CD14-positive monocyte (primary cell): ENCODE results near the gene ATG10. TPM values are rescaled to one million over a fixed set of nuclear protein-coding genes. Genes with fewer than 3 reads are reported as not detected.

ENCODE experiments used
- DNase-seq, 3 donors: peaks; one replicate each; pipeline ENCODE4 v3.0.0-alpha.2; 2011 to 2022
- H2AFZ ChIP-seq: 2 replicates; pipeline ENCODE4 v1.6.0; 2012; ENCODE audit warnings: mild to moderate bottlenecking, low read depth, low read length, inconsistent platforms; ENCODE audit not compliant: insufficient read depth, poor library complexity, severe bottlenecking
- H3K27ac ChIP-seq, 2 donors: 1 replicate in 1 of 2; 2 replicates in 1 of 2; pipeline ENCODE4 v1.5.1; 2012 to 2013; ENCODE audit warnings: low read length in 2 of 2, control low read depth in 1 of 2, inconsistent platforms in 1 of 2, low read depth in 1 of 2, mild to moderate bottlenecking in 1 of 2
- H3K27me3 ChIP-seq, 2 donors: one replicate each; pipeline versions ENCODE4 v1.6.0 to v1.6.1; 2011 to 2013; ENCODE audit warnings: low read length in 2 of 2; ENCODE audit not compliant: control insufficient read depth in 2 of 2, insufficient read depth in 2 of 2
- H3K36me3 ChIP-seq, 2 donors: replicated peaks in 1 of 2; 1 replicate in 1 of 2; 2 replicates in 1 of 2; pipeline versions ENCODE4 v1.5.1 to v1.6.1; 2012 to 2013; ENCODE audit warnings: low read length in 2 of 2, control low read depth in 1 of 2, inconsistent platforms in 1 of 2, mild to moderate bottlenecking in 1 of 2; ENCODE audit not compliant: insufficient read depth in 2 of 2, control insufficient read depth in 1 of 2
- H3K4me1 ChIP-seq, 2 donors: 1 replicate in 1 of 2; 2 replicates in 1 of 2; pipeline versions ENCODE4 v1.5.1 to v1.6.1; 2012 to 2013; ENCODE audit warnings: low read length in 2 of 2, control low read depth in 1 of 2, inconsistent platforms in 1 of 2, mild to moderate bottlenecking in 1 of 2, moderate library complexity in 1 of 2; ENCODE audit not compliant: insufficient read depth in 2 of 2, control insufficient read depth in 1 of 2
- H3K4me2 ChIP-seq: replicated peaks from 2 replicates; pipeline ENCODE3; 2012; ENCODE audit warnings: low read length, moderate library complexity, mild to moderate bottlenecking; ENCODE audit not compliant: poor library complexity, severe bottlenecking; ENCODE audit errors: extremely low read depth
- H3K4me3 ChIP-seq, 3 experiments: fragments of 200-600 bp in 1 of 3; sonication (generic) in 1 of 3; replicated peaks in 1 of 3; 1 replicate in 2 of 3; 2 replicates in 1 of 3; pipeline ENCODE4 v1.5.1; 2011 to 2013; ENCODE audit warnings: low read length in 3 of 3, mild to moderate bottlenecking in 3 of 3, control low read depth in 2 of 3, low read depth in 2 of 3, inconsistent platforms in 1 of 3, moderate library complexity in 1 of 3
- H3K79me2 ChIP-seq: 2 replicates; pipeline ENCODE4 v1.6.0; 2012; ENCODE audit warnings: mild to moderate bottlenecking, control low read depth, inconsistent platforms, low read length, moderate library complexity; ENCODE audit not compliant: insufficient read depth
- H3K9ac ChIP-seq: 2 replicates; pipeline ENCODE4 v1.6.0; 2017; ENCODE audit warnings: low read length, mild to moderate bottlenecking; ENCODE audit not compliant: insufficient read depth, poor library complexity, severe bottlenecking
- H3K9me3 ChIP-seq, 2 donors: replicated peaks in 1 of 2; 1 replicate in 1 of 2; 2 replicates in 1 of 2; pipeline versions ENCODE4 v1.5.1 to v1.6.1; 2012 to 2013; ENCODE audit warnings: low read length in 2 of 2, control low read depth in 1 of 2; ENCODE audit not compliant: control insufficient read depth in 1 of 2, insufficient read depth in 1 of 2
- H4K20me1 ChIP-seq: 2 replicates; pipeline ENCODE4 v1.6.0; 2012; ENCODE audit warnings: mild to moderate bottlenecking, low read length, control low read depth, moderate library complexity; ENCODE audit not compliant: insufficient read depth
- H3K27ac Mint-ChIP-seq, 7 donors: one replicate each; pipeline ENCODE4 v1.8.0; 2020; ENCODE audit warnings: mild to moderate bottlenecking in 7 of 7, mixed read lengths in 7 of 7, moderate library complexity in 6 of 7, inconsistent platforms in 2 of 7
- H3K27me3 Mint-ChIP-seq, 3 donors: one replicate each; pipeline ENCODE4 v1.8.0; 2021 to 2022; ENCODE audit warnings: low read depth in 3 of 3, mild to moderate bottlenecking in 3 of 3, mixed read lengths in 3 of 3, moderate library complexity in 3 of 3, inconsistent platforms in 1 of 3
- H3K36me3 Mint-ChIP-seq, 2 donors: one replicate each; pipeline ENCODE4 v1.8.0; 2020; ENCODE audit warnings: mixed read lengths in 2 of 2, inconsistent platforms in 1 of 2, mild to moderate bottlenecking in 1 of 2
- H3K4me1 Mint-ChIP-seq: one replicate; pipeline ENCODE4 v1.8.0; 2020; ENCODE audit warnings: mild to moderate bottlenecking, mixed read lengths
- H3K4me3 Mint-ChIP-seq, 2 donors: one replicate each; pipeline ENCODE4 v1.8.0; 2020; ENCODE audit warnings: mild to moderate bottlenecking in 2 of 2, mixed read lengths in 2 of 2, moderate library complexity in 1 of 2
- H3K9me3 Mint-ChIP-seq, 7 donors: one replicate each; pipeline ENCODE4 v1.8.0; 2020 to 2022; ENCODE audit warnings: mixed read lengths in 7 of 7, mild to moderate bottlenecking in 6 of 7, moderate library complexity in 6 of 7, inconsistent platforms in 2 of 7
- WGBS: methylation state at CpG from one replicate; pipeline ENCODE4 v1.1.5; 2013; ENCODE audit warnings: missing lambda C conversion rate; ENCODE audit not compliant: insufficient coverage; 5-methylcytosine and 5-hydroxymethylcytosine counted together
- intact Hi-C, 2 donors: fragments of 100-400 bp; cut with micrococcal nuclease; formaldehyde crosslinking; loops; one replicate each; pipeline versions ENCODE4 v1.15.0 to v1.15.1; 2023
- polyA plus RNA-seq, 3 donors: library from polyadenylated mRNA; depleted of rRNA in 1 of 3; unstranded in 2 of 3; stranded (reverse) in 1 of 3; fragments of 300-500 nt in 2 of 3; fragments of >200 nt in 1 of 3; fragmentation: Illumina TruSeq in 2 of 3; gene quantifications; 1 replicate in 2 of 3; 2 replicates in 1 of 3; pipeline ENCODE4 v1.2.3, GENCODE V29; 2012 to 2021
- TF ChIP-seq, protein P1 (sequence below): fragments of 200-600 bp; IDR thresholded peaks from one replicate; pipeline ENCODE4 v1.8.0; 2022; ENCODE audit warnings: antibody characterized with exemption, mild to moderate bottlenecking

ATG10 gene
- polyA plus RNA-seq, 3 donors: 2.1 to 7.9 (median 5.6) TPM

DNA sequence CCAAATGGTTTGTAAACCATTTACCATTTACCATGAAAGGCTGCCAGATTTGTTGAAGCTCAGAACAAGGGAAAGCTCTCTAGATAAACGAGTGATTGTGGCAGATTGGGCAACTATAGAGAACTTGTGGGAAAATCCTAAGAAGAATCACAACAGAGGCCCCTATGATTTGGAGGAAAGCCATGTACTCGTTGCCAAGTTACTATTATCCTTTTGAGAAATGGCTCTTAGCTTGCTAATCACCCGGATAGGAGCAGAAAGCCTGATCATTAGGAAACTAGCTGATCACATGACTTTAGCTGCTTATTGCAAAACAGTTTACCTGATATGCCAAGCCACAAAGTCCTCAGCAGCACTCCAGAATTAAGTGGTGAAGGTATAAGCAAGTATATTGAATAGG is 23.5 kb upstream of the ATG10 start:
- no peaks in the 10 kb centered on the region for H4K20me1 ChIP-seq
- no peaks in the 10 kb centered on the region for H3K27me3 Mint-ChIP-seq
- WGBS: 86% methylated on average over 2 of the region's 3 CpGs
- TF ChIP-seq, protein P1, sequence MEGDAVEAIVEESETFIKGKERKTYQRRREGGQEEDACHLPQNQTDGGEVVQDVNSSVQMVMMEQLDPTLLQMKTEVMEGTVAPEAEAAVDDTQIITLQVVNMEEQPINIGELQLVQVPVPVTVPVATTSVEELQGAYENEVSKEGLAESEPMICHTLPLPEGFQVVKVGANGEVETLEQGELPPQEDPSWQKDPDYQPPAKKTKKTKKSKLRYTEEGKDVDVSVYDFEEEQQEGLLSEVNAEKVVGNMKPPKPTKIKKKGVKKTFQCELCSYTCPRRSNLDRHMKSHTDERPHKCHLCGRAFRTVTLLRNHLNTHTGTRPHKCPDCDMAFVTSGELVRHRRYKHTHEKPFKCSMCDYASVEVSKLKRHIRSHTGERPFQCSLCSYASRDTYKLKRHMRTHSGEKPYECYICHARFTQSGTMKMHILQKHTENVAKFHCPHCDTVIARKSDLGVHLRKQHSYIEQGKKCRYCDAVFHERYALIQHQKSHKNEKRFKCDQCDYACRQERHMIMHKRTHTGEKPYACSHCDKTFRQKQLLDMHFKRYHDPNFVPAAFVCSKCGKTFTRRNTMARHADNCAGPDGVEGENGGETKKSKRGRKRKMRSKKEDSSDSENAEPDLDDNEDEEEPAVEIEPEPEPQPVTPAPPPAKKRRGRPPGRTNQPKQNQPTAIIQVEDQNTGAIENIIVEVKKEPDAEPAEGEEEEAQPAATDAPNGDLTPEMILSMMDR: no peak
- H3K4me3 Mint-ChIP-seq: no peak overlapping the region
- no peak overlapping the region for H3K9ac ChIP-seq
- no peak overlapping the region for H3K4me2 ChIP-seq
- H3K36me3 ChIP-seq: no peaks in the 10 kb centered on the region
- peaks cover 2% of the 10 kb centered on the region in 2 donors for H3K9me3 ChIP-seq
- no peaks in the 10 kb centered on the region for H3K79me2 ChIP-seq
- no peaks in the 10 kb centered on the region for H3K27me3 ChIP-seq
- H2AFZ ChIP-seq: no peak overlapping the region
- H3K4me1 ChIP-seq: no peaks in the 10 kb centered on the region
- no peaks in the 10 kb centered on the region for H3K36me3 Mint-ChIP-seq
- no peaks in the 10 kb centered on the region for H3K4me1 Mint-ChIP-seq
- H3K4me3 ChIP-seq: no peak overlapping the region
- intact Hi-C loops: no loop called here
- H3K27ac Mint-ChIP-seq: no peak overlapping the region
- DNase-seq: no peak
- H3K9me3 Mint-ChIP-seq: peaks cover 4 to 27% (median 9%) of the 10 kb centered on the region in 7 donors
- H3K27ac ChIP-seq: no peak overlapping the region

DNA sequence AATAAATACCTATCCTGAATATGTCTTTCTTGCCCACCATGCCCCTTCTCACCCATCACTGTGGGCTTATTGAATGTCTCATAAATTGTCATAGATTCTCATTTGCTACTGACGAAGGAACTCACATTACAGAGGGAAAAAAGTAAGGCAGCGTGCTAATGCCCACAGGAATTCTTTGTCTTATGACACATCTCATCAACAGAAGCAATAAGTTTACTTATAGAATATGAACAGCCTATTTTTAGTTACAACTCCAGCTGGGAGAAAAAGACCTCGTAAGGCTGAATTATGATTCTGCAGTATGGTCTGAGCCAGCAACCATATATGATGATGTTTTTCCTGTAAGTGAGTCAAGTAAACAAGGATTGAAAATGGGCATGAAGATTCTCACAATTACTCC is 22.4 kb upstream of the ATG10 start:
- H3K9me3 ChIP-seq: peaks cover 0 to 2% of the 10 kb centered on the region in 2 donors
- intact Hi-C loops: no loop called here
- no CpG with 5 or more reads among the region's 3 CpGs for WGBS
- no peak overlapping the region for H3K27ac ChIP-seq
- Mint-ChIP-seq H3K4me1 (no peaks in the 10 kb centered on the region), H3K27ac (no peak overlapping the region), H3K36me3 (no peaks in the 10 kb centered on the region), H3K9me3 (peaks cover 3 to 22% (median 8%) of the 10 kb centered on the region in 7 donors), H3K4me3 (no peak overlapping the region), H3K27me3 (no peaks in the 10 kb centered on the region)
- H3K36me3 ChIP-seq: no peaks in the 10 kb centered on the region
- TF ChIP-seq, protein P1: no peak
- DNase-seq: no peak
- H3K9ac ChIP-seq: no peak overlapping the region
- no peaks in the 10 kb centered on the region for H3K79me2 ChIP-seq
- H2AFZ ChIP-seq: no peak overlapping the region
- H3K4me3 ChIP-seq: no peak overlapping the region
- no peaks in the 10 kb centered on the region for H3K27me3 ChIP-seq
- H4K20me1 ChIP-seq: no peaks in the 10 kb centered on the region
- no peaks in the 10 kb centered on the region for H3K4me1 ChIP-seq
- no peak overlapping the region for H3K4me2 ChIP-seq
